Stimulated activated CD8-positive, alpha-beta memory T cell treated with anti-CD3 and anti-CD28 coated beads, Interleukin-2, amount 100 ng/mL, for 1 hour (primary cell): ENCODE results near the gene STEAP1B.

ENCODE experiments used
- DNase-seq, 2 donors: peaks; one replicate each; pipeline ENCODE4 v3.0.0-alpha.2; 2020; ENCODE audit warnings: low read depth in 2 of 2

Gene STEAP1B

GRCh38 chr7:22400936-22401553, 98.9 kb downstream of the STEAP1B start:
- DNase-seq: no peak

DNA sequence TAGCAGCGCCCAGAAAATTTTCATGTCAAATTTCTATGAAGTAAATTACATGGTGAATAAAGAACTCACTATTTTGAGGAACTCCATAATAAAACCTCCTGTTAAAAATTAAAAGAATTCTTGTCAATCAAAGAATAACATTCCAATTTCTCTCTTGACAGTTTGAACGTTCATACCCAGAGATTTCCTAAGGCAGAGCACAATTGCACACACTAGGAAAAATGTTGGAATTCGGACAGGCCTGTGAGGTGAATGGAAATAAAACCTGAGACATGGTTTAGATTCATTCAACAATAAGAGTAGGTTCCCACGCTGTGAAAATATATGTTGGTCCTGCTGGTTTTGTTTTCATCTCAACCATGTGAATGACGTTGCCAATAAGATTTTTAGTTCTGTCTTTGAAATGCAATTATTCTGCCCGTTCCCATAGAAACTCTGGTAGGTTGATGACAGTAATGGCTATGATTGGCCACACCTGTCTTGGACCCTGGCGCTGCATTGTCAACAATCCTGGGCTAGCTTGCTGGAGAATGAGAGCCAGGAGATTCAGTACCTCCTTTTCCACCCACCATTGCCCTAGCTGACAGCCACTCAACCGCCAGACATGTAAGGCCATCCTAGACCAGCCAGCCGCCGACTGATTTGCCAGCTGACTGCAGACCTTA, 99.7 kb downstream of the STEAP1B start:
- no peak for DNase-seq

DNA sequence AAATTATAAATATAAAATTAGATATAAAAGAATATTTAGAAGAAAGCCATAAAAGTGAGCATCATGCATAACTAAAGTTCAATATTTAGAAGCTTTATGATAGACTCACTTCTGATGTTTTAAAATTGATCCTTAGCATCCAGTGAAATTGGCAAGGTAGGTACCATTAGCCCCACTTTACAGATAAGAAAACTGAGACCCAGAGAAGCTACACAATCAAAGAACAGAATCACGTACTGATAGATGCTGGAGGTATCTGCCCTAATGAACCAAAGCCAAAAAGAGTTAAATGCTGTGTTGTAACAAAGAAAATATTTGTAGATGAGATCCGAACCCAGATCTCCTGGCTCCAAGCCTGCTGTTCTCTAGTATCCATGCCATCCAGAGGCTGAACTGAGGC, 100.4 kb downstream of the STEAP1B start:
- DNase-seq: no peak

DNA sequence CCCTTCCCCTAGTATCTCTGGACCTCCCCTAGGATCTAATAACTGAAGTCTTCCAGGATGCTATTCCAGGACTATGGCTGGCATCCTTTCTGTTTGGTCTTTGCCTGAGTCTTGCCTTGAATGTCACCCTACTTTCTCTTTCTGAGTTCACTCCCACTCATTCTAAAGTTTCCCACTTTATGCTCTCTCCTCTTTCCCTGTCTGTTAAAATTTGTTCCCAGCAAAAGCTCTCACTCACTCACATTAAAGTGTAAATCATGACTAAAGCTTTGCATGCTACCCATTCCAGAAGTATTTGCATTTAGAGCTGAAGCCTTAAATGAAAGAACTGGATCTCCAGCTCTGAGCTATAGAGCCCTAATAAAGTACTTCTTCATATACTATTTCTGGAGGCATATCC, 100.9 kb downstream of the STEAP1B start:
- DNase-seq: no peak

DNA sequence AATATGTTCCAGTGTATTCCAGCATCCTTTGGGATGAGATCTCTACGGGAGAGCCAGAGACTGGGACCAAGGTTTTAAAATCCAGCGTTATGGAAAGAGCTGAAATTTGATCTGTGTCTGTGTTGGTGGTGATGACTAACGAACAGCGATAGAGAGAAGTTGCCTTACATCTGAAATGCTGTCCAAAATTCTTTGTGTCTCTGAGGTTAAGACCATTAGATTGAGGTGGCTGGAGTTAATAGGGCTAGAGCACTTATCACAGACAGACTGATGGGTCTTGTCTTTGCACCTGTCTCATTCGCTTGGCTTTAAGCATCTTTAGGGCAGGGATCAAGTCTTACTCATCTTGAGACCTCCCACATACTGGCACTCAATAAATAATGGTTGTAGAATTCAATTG, 102.0 kb downstream of the STEAP1B start:
- DNase-seq: no peak

GRCh38 chr7:22395222-22395621, 104.8 kb downstream of the STEAP1B start:
- no peak for DNase-seq

- no peak for DNase-seq
These were observed 105.2 kb downstream of the STEAP1B start for GRCh38 chr7:22394739-22395138.

DNA sequence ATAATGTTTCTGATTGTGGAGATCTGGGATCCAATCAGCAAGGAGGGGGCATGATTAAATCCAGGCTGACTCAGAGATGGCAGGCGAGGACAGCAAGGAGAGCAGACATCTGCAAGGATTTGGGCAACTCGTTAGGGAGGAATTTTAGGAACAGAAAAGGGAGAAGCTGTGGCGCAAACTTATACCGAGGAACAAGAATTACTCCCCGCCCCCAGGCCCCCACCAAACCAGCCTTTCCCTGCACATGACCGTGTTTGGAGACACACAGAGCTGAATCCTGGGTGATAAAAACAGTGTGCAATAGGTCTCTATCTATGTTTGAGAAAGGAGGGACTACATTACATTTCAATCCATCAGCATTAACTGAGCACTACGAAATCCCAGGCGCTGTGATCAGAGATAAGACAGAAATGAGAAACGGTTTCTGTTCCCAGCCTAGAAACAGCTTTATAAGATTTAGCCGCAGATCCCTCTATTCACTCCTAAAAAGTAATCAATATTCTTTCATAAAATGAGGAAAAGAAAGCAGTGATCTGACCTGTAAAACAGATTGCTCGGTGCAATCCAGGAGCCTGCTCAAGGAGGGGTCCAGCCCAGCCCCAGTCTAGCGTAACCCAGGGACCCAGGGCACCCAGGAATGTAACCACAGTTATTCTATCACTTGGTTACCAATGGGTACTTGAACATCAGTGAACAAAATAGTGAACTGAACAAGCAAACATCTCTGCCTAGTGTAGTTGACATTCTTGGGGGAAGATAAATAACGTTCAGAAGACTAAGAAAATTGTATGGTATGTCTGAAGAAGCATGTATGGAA, 105.9 kb downstream of the STEAP1B start:
- no peak for DNase-seq

- DNase-seq: no peak
These were observed 109.5 kb downstream of the STEAP1B start for GRCh38 chr7:22390516-22390915.

GRCh38 chr7:22389892-22390291, 110.1 kb downstream of the STEAP1B start:
- DNase-seq: no peak

- no peak for DNase-seq
These were observed 112.4 kb downstream of the STEAP1B start for GRCh38 chr7:22387583-22387982.

GRCh38 chr7:22386865-22387264, 113.1 kb downstream of the STEAP1B start:
- no peak for DNase-seq

DNA sequence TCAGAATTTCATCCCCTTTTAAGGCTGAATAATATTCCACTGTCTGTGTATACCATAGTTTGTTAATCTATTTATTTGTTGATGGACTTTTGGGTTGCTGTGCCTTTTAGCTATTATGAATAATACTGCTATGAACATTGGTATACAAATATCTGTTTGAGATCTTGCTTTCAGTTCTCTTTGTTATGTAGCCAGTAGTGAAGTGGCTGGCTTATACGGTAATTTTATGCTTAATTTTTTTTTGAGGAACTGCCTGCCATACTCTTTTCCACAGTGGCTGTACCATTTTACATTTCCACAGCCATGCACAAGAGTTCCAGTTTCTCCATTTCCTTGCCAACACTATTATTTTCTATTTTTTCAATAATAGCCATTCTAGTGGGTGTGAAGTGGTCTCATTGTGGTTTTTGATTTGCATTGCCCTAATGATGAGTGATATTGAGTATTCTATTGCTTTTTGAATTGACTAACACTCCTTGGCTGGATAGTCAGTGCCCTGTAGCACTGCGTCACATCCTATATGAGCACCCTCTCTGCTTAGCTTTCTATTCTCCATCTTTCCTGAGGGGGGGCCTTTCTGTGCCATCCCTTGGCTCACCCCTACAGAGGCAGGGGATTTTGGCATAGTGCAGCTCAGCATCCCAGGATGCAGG, 113.7 kb downstream of the STEAP1B start:
- DNase-seq: no peak

- no peak for DNase-seq
These were observed 114.7 kb downstream of the STEAP1B start for GRCh38 chr7:22385326-22385725.

DNA sequence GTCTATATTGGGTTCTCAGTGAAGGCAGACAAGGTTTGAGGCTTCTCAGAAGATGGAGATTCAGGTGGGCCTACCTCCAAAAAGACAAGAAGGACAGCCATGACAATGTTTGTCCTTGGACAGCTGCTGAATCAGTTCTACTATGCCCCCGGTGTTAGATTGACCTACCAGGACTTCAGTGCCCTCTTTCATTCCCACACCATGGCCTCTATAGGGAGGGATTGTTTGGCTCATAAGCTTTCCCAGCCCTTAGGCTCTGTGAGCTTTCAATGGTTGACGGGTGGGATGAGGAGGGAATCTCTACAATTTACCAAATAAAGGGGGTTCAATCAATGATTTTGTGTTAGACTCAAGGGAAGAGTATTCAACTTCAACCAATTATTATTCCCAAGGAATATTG, 119.7 kb downstream of the STEAP1B start:
- DNase-seq: no peak

- DNase-seq: no peak
These were observed 121.6 kb downstream of the STEAP1B start for GRCh38 chr7:22378199-22378980.

DNA sequence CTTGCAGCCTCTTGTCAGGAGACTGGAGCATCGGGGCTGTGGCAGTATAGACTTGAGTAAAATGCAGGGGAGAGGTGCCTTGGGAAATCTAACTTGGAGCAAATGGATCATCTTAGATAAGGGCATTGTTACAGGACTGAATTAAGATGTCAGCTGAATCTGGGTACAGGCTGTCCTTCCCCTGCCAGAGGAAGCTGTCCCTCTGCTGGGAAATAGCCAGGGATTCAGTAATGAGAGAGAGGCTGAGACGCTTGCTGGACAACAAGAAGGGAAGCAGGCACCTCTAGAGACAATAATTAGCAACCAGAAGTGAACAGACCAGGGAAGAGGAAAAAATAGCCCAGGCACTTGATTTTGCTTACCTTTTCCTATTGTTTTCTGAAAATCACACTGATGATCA, 122.3 kb downstream of the STEAP1B start:
- DNase-seq: no peak

- DNase-seq: no peak
These were observed 124.5 kb downstream of the STEAP1B start for GRCh38 chr7:22375359-22376048.

GRCh38 chr7:22373911-22374310, 126.1 kb downstream of the STEAP1B start:
- DNase-seq: no peak

GRCh38 chr7:22373388-22373787, 126.6 kb downstream of the STEAP1B start:
- DNase-seq: no peak

GRCh38 chr7:22372863-22373262, 127.1 kb downstream of the STEAP1B start:
- DNase-seq: no peak
